HG02840 (cell line): ENCODE data around the gene LRRC36.
"Not testable (repeated sequence)": the region's sequence is repeated elsewhere in the genome, so short reads cannot be mapped to it uniquely, and the experiment has no call there.

ENCODE experiments used
- ATAC-seq: cut with Tn5 transposase; IDR thresholded peaks from one replicate; pipeline ENCODE4 v1.9.1; 2021; ENCODE audit warnings: mild to moderate bottlenecking, moderate library complexity, moderate number of reproducible peaks; ENCODE audit not compliant: unreplicated experiment, low FRiP score

LRRC36 gene

DNA sequence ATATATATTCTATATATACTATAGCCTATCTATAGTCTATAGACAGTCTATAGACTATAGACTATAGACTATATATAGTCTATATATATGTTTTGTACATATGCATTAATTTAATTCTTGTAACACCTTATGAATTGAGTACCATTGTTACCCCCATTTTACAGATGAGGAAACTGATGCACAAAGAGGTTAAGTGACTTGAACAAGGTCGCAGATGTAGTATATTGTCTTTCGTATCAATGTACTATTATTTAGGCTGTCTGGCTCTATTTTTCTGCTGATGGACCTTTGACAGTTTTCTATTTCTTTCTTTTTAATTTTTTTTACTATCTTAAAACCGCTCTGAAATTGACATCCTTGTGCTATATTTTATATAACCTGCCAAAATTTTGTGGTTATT lies 14.6 kb downstream of the LRRC36 start:
- no peak for ATAC-seq

DNA sequence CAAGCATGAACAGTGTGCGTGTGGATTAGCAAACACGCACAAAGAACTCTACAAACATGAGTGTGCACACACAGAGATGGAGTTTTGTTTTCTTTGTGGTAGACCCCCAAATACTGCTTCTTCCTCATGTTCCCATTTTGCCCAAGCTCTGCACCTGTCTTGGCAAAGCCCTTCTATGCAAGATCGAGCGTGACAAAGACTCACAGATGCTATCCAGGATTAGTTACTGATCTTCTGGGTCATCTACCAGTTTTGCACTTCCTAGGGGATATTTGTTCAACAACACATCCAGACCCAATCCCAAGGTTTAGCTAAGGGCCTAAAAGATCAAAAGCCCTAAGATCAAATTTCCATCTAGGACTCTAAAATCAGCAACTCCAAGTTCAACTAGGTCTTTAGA lies 16.0 kb downstream of the LRRC36 start:
- no peak for ATAC-seq

DNA sequence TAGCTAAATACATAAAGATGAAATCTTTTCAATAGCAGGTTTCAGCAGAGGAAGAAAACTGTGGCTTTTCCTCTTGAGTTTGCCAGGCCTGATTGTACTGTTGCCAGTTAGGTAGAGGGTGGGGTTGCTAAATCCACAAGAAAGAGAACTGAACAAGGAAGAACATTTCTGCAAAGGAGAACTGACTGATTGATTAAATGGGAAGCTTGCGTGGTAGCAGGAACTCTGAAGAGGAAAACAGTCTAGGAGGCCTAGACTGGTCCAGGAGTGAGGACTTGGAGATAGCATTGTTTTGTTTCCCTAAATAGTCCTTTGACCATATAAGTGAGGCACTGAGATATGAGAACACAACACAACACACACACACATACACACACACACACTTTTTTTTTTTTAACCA lies 18.8 kb downstream of the LRRC36 start:
- no peak for ATAC-seq

DNA sequence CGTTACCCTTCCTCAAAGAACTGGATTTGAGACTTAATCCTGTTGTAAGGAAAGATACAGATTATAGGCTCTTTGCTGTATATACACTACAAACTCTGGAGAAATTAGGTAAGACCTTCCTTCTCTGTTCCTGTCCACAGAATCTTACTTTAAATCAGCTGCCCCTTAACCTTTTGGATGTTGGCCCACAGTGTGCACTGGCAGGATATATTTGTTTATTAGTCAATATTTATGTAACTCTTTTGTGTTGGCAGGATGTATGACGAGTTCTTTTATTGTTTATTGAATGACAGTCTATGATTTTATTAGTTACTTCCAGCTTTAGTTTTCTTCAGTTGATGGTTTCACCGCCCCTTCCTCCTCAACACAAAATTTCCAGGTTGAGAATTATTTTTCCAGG lies 19.7 kb downstream of the LRRC36 start:
- ATAC-seq = no peak

DNA sequence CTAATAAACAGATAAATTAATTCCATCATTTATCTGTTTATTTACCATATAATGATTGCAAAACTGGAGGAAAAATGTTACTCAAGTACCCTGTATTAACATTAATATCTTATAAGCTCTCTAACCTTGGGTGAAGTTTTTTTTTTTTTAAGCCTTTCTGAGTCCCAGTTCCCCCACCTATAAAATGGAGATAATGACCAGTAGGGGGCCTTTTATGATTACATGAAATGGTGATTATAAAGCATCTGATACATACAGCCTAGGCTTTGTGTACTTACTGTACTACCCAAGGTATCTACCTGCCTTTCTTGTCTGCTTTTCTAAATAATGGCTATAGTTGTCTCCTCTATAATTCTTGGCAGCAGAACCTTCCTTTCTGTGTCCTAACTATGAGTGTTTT lies 22.6 kb downstream of the LRRC36 start:
- no peak for ATAC-seq

DNA sequence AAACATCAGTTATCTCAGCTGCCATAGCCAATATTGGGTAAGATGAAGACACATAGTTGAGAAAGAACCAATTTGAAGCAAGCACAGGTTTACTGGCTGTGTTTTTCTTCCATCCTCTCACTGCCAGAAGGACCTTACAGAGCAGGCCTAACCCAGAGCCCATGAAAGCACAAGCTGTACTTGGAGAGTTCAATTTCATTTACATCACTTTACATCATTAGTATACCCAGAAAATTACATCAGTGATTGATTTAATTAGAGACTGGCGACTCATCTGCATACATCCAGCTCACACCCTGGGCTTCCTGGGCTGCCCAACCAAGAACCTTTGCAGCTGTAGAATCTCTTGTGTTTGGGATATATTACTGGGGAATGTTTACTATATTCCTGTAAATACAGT lies 23.7 kb downstream of the LRRC36 start:
- no peak for ATAC-seq

DNA sequence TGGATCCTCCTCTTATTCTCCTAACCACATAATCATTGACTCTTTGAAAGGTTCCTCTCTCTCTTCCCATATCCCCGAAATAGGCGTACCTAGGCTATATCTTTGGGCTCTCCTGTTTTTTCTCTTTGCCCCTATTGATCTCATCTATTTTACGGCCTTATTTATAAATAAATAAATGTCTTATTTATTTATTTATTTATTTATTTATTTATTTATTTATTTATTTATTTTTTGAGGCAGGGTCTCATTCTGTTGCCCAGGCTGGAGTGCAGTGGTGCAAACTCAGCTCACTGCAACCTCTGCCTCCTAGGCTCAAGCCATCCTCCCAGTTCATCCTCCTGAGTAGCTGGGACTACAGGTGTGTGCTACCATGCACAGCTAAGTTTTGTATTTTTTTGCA lies 25.8 kb downstream of the LRRC36 start:
- ATAC-seq = not testable (repeated sequence)

DNA sequence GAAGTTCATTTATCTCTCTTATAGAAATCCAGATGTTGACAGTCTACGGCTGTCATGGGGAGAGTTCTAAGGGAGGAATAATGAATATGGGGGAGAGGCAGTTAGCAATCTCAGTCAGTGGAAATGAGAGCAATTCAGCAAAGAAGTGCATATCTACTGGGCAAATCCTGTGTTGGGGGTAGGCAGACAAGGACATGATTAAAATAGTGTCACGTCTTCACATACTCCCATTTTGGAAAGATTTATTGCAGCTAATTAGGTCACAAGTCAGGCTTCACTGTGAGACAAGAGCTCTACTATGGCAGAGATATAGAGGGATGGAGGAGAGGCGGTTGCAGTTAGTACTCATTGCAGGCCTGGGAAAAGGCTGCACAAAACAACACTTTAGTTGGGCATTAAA lies 29.8 kb downstream of the LRRC36 start:
- no peak for ATAC-seq

DNA sequence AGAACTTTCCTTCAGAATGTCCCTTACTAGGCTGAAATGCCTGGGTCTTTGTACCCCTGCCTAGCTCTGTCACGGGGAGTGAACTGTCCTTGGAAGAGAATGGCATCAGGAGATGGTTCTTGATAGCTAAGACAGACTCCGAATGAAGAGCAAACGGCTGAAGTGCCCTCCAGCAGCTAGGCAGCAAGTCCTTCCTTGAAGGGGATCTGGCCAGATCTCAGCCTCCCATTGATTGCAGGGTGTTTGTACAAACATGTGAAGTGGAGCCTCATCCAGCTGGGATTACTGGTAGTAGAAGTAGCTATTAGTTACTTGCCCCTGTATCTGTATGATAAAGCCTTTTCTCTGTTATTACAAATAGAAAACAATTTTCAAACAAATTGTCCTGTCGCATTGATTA lies 30.9 kb downstream of the LRRC36 start:
- ATAC-seq = no peak

DNA sequence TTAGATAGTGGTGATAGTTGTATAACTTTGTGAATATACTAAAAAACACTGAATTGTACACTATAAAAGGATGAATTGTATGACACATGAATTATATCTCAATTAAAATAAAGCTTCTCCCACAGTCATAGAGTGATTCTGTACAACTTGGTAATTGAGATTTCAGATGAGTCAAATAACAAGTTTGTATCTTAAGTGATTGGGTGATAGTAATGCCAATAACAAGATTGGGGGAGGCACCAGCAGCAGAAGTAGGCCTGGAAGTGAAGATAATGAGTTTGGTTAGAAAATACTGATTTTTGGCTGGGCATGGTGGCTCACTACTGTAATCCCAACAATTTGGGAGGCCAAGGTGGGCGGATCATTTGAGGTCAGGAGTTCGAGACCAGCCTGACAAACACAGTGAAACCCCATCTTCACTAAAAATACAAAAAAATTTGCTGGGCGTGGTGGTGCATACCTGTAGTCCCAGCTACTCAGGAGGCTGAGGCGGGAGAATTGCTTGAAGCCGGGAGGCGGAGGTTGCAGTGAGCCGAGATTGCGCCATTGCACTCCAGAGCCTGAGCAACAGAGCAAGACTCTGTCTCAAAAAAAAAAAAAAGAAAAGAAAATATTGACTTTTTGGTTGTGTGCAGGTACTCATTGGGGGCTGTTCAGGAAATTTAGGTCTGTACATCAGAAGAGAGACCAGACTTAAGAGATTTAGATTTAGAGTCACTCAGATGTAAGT lies 33.1 kb downstream of the LRRC36 start:
- not testable (repeated sequence) for ATAC-seq

DNA sequence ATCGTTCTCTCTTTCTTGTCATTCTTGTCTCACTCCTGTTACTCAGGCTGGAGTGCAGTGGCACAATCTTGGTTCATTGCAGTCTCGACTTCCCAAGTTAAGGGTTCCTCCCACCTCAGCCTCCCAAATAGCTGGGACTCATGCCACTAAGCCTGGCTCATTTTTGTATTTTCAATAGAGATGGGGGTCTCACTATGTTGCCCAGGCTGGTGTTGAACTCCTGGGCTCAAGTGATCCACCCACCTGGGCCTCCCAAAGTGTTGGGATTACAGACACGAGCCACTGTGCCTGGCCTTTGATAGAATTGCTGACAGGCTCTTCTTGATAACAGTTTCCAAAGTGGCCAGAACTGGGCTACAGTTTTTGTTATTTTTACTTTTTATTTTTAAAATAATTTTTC lies 34.4 kb downstream of the LRRC36 start:
- ATAC-seq = no peak

DNA sequence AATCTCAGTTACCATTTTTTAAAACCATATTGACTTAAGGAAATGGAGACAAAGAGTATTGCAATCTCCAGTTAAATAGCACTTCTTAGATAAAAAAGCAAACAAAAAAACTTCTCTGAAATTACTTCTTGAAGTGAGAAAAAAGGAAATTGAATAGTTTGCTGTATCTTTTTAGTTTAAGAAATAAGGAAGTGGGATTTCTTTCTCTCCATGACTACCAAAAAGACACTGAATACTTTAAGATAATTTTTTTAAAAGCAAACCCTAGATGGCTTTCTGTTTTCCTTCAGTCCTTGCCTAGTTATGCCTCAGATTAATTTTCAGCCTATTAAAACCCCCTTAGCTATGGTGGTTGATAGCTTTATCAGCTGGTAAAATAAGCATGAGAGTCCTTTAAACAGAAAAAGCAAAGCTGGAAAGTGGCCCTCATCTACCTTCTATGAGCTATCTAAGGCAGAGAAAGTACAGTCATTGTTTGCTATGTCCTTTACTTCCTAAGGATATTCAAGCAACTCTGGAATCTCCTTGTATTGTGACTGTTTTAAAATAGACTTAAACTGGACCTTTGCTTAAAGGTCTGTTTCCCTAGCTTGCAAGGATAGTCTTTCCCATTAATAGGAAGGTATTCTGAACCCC lies 38.1 kb downstream of the LRRC36 start:
- no peak for ATAC-seq

DNA sequence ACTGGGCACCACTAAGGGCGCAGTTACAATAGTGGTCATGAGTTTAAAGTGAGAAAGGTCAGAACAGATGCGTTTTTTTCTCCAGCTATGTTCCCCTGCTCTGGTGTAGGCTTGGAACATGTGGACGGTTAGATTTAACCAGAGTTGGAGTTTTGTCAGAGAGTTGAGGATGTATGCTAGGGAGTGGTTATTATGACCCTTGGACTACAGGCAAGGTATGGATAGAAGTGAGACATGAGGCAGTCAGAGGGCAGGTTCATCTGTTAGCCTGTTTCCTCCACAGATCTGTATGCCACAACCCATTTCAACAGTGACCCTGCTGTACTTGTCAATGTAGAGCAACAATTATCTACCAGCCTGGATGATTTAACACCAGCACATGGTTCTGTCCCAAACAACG lies 44.0 kb downstream of the LRRC36 start:
- ATAC-seq = no peak

DNA sequence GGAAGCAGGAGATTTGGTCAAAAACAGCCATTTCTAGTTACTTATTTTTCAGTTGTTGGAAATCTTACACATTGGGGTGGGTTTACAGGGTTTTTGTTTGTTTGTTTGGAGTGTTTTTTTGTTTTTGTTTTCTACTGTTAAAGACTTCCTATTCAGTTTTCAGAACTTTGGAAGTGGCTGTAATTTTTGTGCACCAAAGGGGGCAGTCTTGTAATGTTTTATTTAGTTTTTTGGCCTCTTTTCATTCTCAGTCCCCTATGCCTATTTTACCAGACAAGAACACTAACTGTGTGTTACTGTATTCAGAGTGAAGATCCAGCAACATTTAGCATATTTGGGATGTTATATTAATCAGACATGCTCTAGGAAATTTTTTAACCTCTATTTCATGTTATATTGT lies 46.0 kb downstream of the LRRC36 start:
- ATAC-seq = no peak

DNA sequence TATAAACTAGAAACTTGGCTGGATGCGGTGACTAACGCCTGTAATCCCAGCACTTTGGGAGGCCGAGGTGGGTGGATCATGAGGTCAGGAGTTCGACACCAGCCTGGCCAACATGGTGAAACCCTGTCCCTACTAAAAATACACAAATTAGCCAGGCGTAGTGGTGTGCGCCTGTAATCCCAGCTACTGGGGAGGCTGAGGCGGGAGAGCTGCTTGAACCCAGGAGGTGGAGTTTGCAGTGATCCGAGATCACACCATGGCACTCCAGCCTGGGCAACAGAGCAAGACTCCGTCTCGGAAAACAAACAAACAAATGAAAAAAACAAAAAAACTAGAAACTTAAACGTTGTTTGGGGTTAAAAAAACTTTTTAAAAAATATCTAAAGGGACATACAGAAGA lies 49.4 kb downstream of the LRRC36 start:
- ATAC-seq = not testable (repeated sequence)

DNA sequence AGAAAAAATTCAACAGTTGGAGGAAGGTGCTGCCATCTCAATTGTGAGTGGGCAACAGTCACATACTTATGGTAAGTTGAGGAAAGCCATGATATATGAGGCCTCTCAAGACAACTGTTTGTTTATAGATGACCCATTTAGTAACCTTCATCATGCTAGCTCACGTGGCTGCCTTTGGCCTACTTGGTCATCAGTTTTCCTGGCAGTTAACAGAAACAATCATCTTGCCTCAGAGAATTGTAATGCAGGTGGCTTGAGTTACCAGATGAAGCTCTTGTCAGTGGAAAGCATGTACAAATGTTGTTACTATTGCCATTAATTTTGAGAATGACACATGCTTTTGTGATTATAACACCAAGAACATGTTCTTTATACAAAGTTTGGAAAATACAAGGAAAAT lies 52.0 kb downstream of the LRRC36 start:
- ATAC-seq = no peak

DNA sequence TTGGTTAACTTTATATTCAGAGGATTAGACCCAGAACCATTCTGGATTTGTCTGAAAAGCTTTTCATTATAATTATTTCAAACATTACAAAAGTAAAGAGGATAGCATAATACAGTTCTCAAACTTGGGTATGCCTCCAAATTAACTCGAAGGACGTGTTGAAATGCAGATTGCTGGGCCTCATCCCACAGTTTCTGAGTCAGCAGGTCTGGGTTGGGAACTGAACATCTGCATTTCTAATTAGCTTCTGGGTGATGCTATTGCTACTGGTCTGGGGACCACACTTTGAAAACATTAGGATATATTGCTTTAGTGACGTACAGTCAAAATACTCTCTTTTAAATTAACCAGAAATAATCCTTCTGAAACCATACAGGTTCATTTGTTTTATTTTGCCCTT lies 56.7 kb downstream of the LRRC36 start:
- no peak for ATAC-seq

DNA sequence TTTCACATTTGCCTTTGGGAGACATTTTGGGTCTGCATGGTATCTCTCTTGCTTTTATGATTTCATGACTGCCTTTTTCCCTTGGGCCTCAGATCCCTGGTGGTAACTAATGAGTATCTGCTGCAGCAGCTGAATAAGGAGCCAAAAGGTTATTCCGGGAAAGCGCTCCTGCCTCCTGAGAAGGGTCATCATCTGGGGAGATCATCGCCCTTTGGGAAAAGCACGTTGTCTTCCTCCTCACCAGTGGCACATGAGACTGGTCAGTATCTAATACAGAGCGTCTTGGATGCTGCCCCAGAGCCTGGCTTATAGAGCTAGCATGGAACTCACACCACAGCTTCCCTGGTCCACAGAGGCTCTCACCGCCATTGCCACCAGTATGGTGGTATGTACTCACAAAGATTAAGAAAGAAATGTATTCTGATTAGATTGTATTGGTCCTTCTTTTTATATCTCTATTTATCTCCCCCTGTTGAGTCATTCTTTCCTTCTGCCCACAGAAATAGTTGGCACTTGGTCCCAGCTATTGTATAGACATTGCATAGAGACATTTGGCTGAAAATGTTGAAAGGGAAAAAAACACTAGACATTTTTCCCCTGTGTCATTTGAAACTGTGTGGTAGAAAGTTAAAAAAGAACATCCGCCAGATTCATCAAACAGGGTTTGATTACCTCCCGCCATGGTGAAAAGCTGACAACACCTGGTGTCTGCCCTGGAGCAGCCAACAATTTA lies 58.3 kb downstream of the LRRC36 start:
- no peak for ATAC-seq

DNA sequence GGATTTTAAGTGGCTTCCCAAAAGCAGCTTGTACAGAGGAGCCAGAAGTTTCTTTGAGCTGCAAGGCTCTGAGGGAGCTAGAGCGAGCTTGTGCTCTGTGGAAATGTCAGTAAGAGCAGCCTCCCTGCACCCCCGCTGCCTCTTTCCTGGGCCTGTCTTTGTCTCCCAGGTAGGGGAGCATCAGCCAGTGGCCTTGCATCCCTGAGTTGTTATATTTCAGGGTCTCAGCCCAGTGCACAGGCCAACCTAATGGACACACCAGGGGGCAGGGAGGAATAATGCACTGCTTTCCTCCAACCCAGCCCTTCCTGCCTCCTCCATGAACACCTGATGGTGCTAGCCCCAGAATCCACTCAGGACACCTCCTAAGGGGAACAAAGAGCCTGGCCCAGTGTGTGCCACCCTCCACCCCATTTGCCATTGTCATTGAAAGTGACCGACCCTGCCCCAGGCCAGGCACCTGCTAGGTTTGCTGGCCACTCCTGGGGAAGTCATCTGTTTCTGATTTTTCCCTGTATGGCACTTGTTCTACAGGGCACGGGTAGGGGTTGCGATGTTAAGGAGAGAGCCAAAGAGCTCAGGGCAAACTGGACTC lies 60.3 kb downstream of the LRRC36 start:
- no peak for ATAC-seq

DNA sequence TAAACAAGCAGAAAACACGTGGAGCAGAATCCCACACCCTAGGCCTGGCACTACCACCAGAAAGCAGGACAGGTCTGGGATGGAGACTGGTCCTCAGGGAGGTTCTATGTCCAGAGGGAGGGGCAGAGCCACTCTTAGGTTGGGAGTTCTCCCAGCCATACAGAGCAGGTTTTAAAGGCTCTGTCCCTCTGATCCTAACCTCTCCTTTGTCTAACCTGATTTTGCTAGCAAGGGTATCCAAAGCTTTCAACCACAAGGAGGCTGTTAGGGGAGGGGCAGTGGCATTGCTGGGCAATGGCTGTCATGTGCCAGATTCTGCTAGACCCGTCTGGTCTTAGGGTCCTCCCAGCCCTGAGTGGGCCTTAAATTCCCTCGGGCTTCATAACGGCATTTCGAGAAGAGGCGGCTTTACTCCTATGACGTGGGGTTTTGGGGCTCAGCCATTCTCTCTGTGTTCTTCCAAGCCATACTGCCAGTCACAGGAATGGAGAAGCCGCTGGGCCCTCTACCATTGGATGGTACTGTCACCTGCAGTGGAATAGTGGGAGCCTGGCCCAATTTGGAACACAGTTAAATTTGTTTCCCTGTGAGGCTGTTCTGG lies 61.0 kb downstream of the LRRC36 start:
- ATAC-seq = no peak

DNA sequence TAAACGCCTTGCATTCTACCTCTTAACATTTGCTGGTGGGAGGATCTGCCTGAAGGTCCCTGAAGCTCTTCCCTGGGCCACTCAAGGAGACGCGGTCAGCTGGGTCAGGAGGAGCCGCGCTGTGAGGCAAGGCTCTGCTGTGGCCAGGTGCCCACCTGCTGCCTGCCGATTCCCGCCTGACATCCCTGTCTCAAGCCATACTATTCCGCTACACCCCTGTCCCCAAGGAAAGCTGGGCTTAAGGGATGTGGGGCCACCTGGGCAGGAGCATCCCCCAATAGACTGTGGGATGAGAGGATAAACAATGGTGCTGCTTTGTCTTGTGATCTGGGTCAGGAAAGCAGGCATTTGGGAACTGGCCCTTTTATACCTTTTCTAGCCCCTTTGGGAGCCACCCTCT lies 61.6 kb downstream of the LRRC36 start:
- ATAC-seq = no peak
